Transverse colon (tissue), 4 donors: ENCODE measurements around the gene WWOX. TPM values are rescaled to one million over a fixed set of nuclear protein-coding genes. Genes with fewer than 3 reads are reported as not detected.
A peak's percentile ranks its signal among the peaks of the same experiment; 100 is the strongest.

Source experiments
- DNase-seq: peaks from one replicate; pipeline ENCODE4 v3.0.0-alpha.2; 2019
- H3K27ac ChIP-seq, 4 donors: fragments of 200-600 bp; sonication (generic); 2 replicates each; pipeline ENCODE4 v1.5.1; 2016 to 2018; ENCODE audit warnings: inconsistent platforms in 4 of 4
- H3K27me3 ChIP-seq: fragments of 200-600 bp; sonication (generic); 2 replicates; pipeline ENCODE4 v1.5.1; 2017; ENCODE audit warnings: inconsistent platforms
- H3K36me3 ChIP-seq, 4 donors: fragments of 200-600 bp; sonication (generic); 2 replicates each; pipeline ENCODE4 v1.5.1; 2017 to 2019; ENCODE audit warnings: inconsistent platforms in 4 of 4
- H3K4me1 ChIP-seq, 4 donors: fragments of 200-600 bp; sonication (generic); 2 replicates each; pipeline ENCODE4 v1.5.1; 2017 to 2020; ENCODE audit warnings: inconsistent platforms in 4 of 4
- H3K4me3 ChIP-seq, 4 donors: fragments of 200-600 bp; sonication (generic); 1 replicate in 1 of 4; 2 replicates in 3 of 4; pipeline versions ENCODE4 v1.5.1 to v1.6.1; 2017 to 2019; ENCODE audit warnings: inconsistent platforms in 4 of 4
- H3K9me3 ChIP-seq, 2 donors: fragments of 200-600 bp; sonication (generic); 2 replicates each; pipeline ENCODE4 v1.5.1; 2017 to 2019; ENCODE audit warnings: inconsistent platforms in 2 of 2
- EP300 ChIP-seq: sonication (generic); formaldehyde crosslinking; IDR thresholded peaks from one replicate; pipeline ENCODE4 v1.6.1; 2017; ENCODE audit warnings: antibody characterized with exemption, low read depth
- POLR2A ChIP-seq: fragments of 450-650 bp; IDR thresholded peaks from one replicate; pipeline ENCODE4 v1.6.1; 2016; ENCODE audit warnings: antibody characterized with exemption, mild to moderate bottlenecking, moderate library complexity
- POLR2AphosphoS5 ChIP-seq, 3 donors: sonication (generic); formaldehyde crosslinking; IDR thresholded peaks; one replicate each; pipeline ENCODE4 v1.6.1; 2016; ENCODE audit warnings: antibody characterized with exemption in 3 of 3
- WGBS, 2 donors: methylation state at CpG; one replicate each; pipeline ENCODE4 v1.1.5; 2018; ENCODE audit warnings: low coverage in 1 of 2; 5-methylcytosine and 5-hydroxymethylcytosine counted together
- in situ Hi-C, 4 donors: fragments of 200-750 bp; cut with MboI; loops; one replicate each; pipeline versions ENCODE4 v1.15.0 to v1.15.1; 2017; ENCODE audit warnings: low sequenced_read_pairs in 3 of 4, low pct_ligation_motif_present in 1 of 4, low pct_unique_long_range_greater_than_20kb in 1 of 4
- intact Hi-C: fragments of 100-400 bp; cut with DNase I; formaldehyde crosslinking; loops from one replicate; pipeline ENCODE4 v1.15.1; 2023; ENCODE audit warnings: low total_unique reads
- total RNA-seq, 4 donors: library from RNA; depleted of rRNA; stranded (reverse); fragments of >200 nt; gene quantifications; one replicate each; pipeline ENCODE4 v1.1.0, GENCODE V29; 2016
- TF ChIP-seq, protein P1 (sequence below), 5 experiments: fragments of 200-600 bp in 3 of 5; fragments of 450-650 bp in 2 of 5; sonication (generic) in 3 of 5; IDR thresholded peaks; 1 replicate in 2 of 5; 2 replicates in 3 of 5; pipeline ENCODE4 v1.5.1; 2016 to 2017; ENCODE audit warnings: antibody characterized with exemption in 5 of 5, inconsistent platforms in 3 of 5, mild to moderate bottlenecking in 2 of 5, moderate library complexity in 1 of 5

The WWOX gene
- total RNA-seq, 4 donors from 2014 or later, result 11.2 to 53.8 (median 24.8) TPM

DNA sequence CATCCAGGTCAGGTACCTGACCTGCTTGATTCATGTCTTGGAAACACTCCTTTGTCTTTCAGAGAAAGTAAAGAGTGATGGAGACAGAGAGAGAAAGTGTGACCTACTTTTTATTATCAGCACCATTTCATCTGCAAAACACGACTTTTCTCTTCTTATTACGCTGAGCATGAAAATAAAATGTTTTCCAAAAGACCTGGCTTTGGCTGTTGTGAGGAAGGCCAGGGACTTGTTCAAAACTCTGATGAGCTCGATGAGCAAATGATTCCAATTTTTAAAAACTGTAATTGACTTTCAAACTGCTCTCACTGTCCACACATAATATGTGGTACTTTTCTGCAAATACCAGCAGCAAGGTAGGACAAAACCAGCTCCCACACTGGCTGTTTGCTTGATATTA lies 821.2 kb downstream of the WWOX start:
- Histone ChIP-seq H3K27ac (no peak overlapping the region), H3K36me3 (no peaks in the 10 kb centered on the region), H3K4me3 (no peak overlapping the region), H3K27me3 (no peaks in the 10 kb centered on the region), H3K9me3 (no peaks in the 10 kb centered on the region), H3K4me1 (no peaks in the 10 kb centered on the region)
- 64 to 77% methylated on average over 3 of the region's 3 CpGs for WGBS, 2 donors
- in situ Hi-C loops, result no loop called here
- no peak for DNase-seq
- intact Hi-C loops, result no loop called here
- TF ChIP-seq, protein P1, sequence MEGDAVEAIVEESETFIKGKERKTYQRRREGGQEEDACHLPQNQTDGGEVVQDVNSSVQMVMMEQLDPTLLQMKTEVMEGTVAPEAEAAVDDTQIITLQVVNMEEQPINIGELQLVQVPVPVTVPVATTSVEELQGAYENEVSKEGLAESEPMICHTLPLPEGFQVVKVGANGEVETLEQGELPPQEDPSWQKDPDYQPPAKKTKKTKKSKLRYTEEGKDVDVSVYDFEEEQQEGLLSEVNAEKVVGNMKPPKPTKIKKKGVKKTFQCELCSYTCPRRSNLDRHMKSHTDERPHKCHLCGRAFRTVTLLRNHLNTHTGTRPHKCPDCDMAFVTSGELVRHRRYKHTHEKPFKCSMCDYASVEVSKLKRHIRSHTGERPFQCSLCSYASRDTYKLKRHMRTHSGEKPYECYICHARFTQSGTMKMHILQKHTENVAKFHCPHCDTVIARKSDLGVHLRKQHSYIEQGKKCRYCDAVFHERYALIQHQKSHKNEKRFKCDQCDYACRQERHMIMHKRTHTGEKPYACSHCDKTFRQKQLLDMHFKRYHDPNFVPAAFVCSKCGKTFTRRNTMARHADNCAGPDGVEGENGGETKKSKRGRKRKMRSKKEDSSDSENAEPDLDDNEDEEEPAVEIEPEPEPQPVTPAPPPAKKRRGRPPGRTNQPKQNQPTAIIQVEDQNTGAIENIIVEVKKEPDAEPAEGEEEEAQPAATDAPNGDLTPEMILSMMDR (IDR thresholded peaks at IDR 0.05), result no peak
- TF ChIP-seq EP300 (no peak), POLR2A (no peak), POLR2AphosphoS5 (IDR thresholded peaks at IDR 0.05) (no peak)

DNA sequence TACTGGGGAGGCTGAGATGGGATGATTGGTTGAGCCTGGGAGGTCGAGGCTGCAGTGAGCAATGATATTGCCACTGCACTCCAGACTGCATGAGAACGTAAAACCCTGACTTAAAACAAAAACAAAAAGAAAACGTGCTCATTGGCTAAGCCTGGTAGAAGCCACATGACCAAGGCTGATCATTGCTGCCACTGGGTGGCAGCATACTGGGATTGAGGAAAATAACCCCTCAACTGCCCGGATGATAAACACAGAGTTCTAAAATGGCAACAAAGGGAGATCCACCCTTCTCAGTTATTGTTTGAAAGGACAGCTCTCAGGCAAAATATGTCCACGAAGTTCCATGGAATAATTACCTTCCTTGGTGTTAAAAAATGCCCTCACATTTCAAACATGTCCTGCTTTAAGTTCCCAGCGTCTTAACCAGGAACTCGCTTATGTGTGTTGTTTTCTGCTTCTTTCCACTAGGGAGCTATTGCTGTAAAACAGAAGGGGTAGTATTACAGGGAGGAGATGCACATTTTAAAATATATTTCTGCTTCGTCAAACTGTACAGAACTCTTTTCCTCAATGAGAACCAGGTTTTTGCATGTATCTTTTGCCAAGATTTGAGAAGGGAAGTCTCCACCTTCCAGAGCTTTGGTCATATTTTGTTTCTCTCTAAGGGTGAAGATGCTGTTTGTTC lies 825.8 kb downstream of the WWOX start:
- no peak for TF ChIP-seq POLR2AphosphoS5 (IDR thresholded peaks at IDR 0.05)
- TF ChIP-seq, protein P1 (IDR thresholded peaks at IDR 0.05), result peak; percentile 39 to 55 (median 44)
- Histone ChIP-seq H3K4me1 (no peaks in the 10 kb centered on the region), H3K27me3 (no peaks in the 10 kb centered on the region), H3K27ac (no peak overlapping the region), H3K36me3 (no peaks in the 10 kb centered on the region), H3K4me3 (no peak overlapping the region), H3K9me3 (no peaks in the 10 kb centered on the region)
- peak; percentile 41 for DNase-seq
- WGBS, 2 donors, result 48 to 57% methylated on average over 8 of the region's 8 CpGs
- in situ Hi-C loops (no loop called here), intact Hi-C loops (no loop called here)

DNA sequence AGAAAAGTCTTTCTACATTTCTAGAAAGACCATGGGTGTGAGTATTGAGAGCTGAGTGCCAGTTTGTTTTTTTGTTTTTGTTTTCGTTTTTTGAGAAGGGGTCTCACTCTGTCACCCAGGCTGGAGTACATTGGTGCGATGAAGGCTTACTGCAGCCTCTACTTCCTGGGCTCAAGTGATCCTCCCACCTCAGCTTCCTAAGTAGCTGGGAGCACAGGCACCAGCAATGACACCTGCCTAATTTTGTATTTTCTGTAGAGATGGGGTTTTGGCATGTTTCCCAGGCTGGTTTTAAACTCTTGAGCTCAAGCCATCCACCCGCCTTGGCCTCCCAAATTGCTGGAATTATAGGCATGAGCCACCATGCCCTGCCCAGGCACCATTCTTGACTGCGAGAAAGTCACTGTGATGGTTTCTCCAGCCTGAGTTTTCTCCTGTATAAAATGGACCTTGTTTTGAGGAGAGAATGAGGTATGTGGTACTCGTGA lies 827.3 kb downstream of the WWOX start:
- in situ Hi-C loops, result no loop called here
- no peaks in the 10 kb centered on the region for H3K9me3 ChIP-seq
- intact Hi-C loops, result no loop called here

DNA sequence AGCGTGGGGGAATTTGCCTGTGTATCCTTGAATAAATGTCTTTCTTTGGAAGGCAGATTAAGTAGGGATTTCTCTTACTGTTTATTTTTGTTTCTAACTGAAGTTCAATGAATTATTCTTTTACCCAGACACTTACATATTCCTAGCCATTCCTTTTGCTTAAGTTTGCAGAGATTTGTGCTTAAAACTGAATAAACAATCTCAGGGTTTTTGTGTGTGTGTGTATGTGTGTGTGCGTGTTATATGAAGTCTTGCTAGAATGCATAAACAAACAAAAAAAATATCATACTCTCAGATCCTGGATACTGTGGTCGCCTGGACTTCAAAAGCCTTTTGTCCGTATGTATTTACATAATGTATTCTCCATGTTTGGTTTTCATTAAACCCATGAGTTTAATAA lies 828.3 kb downstream of the WWOX start:
- Histone ChIP-seq H3K27ac (no peak overlapping the region), H3K9me3 (no peaks in the 10 kb centered on the region), H3K4me1 (no peaks in the 10 kb centered on the region), H3K4me3 (no peak overlapping the region), H3K27me3 (no peaks in the 10 kb centered on the region), H3K36me3 (no peaks in the 10 kb centered on the region)
- no peak for TF ChIP-seq EP300
- intact Hi-C loops, result no loop called here
- DNase-seq, result no peak
- in situ Hi-C loops, result no loop called here
- 73 to 84% methylated on average over 4 of the region's 4 CpGs for WGBS, 2 donors

More for the DNA sequence above, 827.3 kb downstream of the WWOX start:
- Histone ChIP-seq H3K36me3 (no peaks in the 10 kb centered on the region), H3K4me1 (no peaks in the 10 kb centered on the region), H3K27ac (no peak overlapping the region), H3K4me3 (no peak overlapping the region), H3K27me3 (no peaks in the 10 kb centered on the region)
- no peak for TF ChIP-seq POLR2A
- no peak for TF ChIP-seq EP300
- TF ChIP-seq, protein P1 (IDR thresholded peaks at IDR 0.05), result no peak
- TF ChIP-seq POLR2AphosphoS5 (IDR thresholded peaks at IDR 0.05), result no peak
- 89 to 100% methylated on average over 2 to 5 of the region's 5 CpGs for WGBS, 2 donors
- DNase-seq, result no peak

DNA sequence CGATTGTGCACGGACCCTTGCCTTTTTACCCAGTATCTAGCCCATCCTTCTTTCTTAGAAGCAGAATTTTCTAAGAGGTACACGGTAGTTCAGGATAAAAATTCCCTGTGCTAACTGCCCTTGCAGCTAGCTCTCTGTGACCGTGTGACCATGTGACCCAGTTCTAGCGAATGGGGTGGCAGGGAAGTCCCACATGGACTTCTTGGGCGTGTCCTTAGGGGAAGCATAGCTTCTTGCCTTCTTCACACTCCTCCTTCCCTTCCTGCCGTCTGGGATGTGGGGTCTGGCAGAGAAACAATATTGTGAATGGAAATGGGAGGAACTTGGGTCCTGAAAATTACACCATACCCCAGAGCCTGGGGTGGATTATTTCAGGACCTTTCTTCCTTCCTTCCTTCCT lies 830.4 kb downstream of the WWOX start:
- in situ Hi-C loops (no loop called here), intact Hi-C loops (no loop called here)
- WGBS, 2 donors, result 72 to 80% methylated on average over 3 to 7 of the region's 7 CpGs
- H3K36me3 ChIP-seq, result no peaks in the 10 kb centered on the region
- no peak overlapping the region for H3K4me3 ChIP-seq
- TF ChIP-seq POLR2A, result no peak
- TF ChIP-seq EP300, result no peak
- no peak for TF ChIP-seq POLR2AphosphoS5 (IDR thresholded peaks at IDR 0.05)
- TF ChIP-seq, protein P1 (IDR thresholded peaks at IDR 0.05), result no peak
- no peaks in the 10 kb centered on the region for H3K27me3 ChIP-seq
- H3K9me3 ChIP-seq, result no peaks in the 10 kb centered on the region
- no peak overlapping the region for H3K27ac ChIP-seq
- DNase-seq, result no peak
- no peaks in the 10 kb centered on the region for H3K4me1 ChIP-seq
